Smooth muscle cell (in vitro differentiated cells): ENCODE results near the gene PDE1C. TPM values are rescaled to one million over a fixed set of nuclear protein-coding genes. Genes with fewer than 3 reads are reported as not detected.

Source experiments
- DNase-seq: peaks from one replicate; lab custom pipeline; 2025; ENCODE audit not compliant: unreplicated experiment; lab: John Stamatoyannopoulos, UW
- H2AFZ ChIP-seq: fragments of 200-600 bp; sonication (generic); 2 replicates; pipeline ENCODE4 v1.6.0; 2016; ENCODE audit warnings: antibody characterized with exemption, low read depth, mild to moderate bottlenecking
- H3F3A ChIP-seq: fragments of 200-600 bp; sonication (generic); 2 replicates; pipeline ENCODE4 v1.6.0; 2017; ENCODE audit warnings: antibody characterized with exemption, low read depth
- H3K27ac ChIP-seq: fragments of 200-600 bp; sonication (generic); 2 replicates; pipeline ENCODE4 v1.5.1; 2016; ENCODE audit warnings: low read depth, mild to moderate bottlenecking
- H3K27me3 ChIP-seq: fragments of 200-600 bp; sonication (generic); 2 replicates; pipeline ENCODE4 v1.6.1; 2016; ENCODE audit warnings: low read depth, mild to moderate bottlenecking
- H3K36me3 ChIP-seq: fragments of 200-600 bp; sonication (generic); 2 replicates; pipeline ENCODE4 v1.5.1; 2016; ENCODE audit warnings: low read depth
- H3K4me1 ChIP-seq: fragments of 200-600 bp; sonication (generic); 2 replicates; pipeline ENCODE4 v1.5.1; 2016; ENCODE audit warnings: low read depth
- H3K4me2 ChIP-seq: fragments of 200-600 bp; sonication (generic); 2 replicates; pipeline ENCODE4 v1.6.0; 2016; ENCODE audit warnings: mild to moderate bottlenecking
- H3K4me3 ChIP-seq: fragments of 200-600 bp; sonication (generic); 2 replicates; pipeline ENCODE4 v1.5.1; 2016; ENCODE audit warnings: mild to moderate bottlenecking
- H3K79me2 ChIP-seq: fragments of 200-600 bp; sonication (generic); 2 replicates; pipeline ENCODE4 v1.6.0; 2016; ENCODE audit warnings: low read depth, mild to moderate bottlenecking
- H3K9ac ChIP-seq: fragments of 200-600 bp; sonication (generic); 2 replicates; pipeline ENCODE4 v1.6.0; 2016; ENCODE audit warnings: low read depth
- H3K9me3 ChIP-seq: fragments of 200-600 bp; sonication (generic); replicated peaks from 2 replicates; pipeline ENCODE4 v1.5.1; 2016; ENCODE audit warnings: low read depth
- H4K20me1 ChIP-seq: fragments of 200-600 bp; sonication (generic); 2 replicates; pipeline ENCODE4 v1.6.0; 2016; ENCODE audit warnings: low read depth
- WGBS: methylation state at CpG from one replicate; pipeline ENCODE4 v1.1.7; 2016; ENCODE audit warnings: low lambda C conversion rate; 5-methylcytosine and 5-hydroxymethylcytosine counted together
- polyA plus RNA-seq: library from polyadenylated mRNA; unstranded; fragments of >200 nt; fragmentation: Nextera tagmentation; extraction: Ambion mirVana; gene quantifications from 2 replicates; pipeline ENCODE4 v1.2.1, GENCODE V29; 2016
- total RNA-seq: library from RNA; depleted of rRNA; stranded (reverse); fragments of >200 nt; gene quantifications from 2 replicates; pipeline ENCODE4 v1.2.3, GENCODE V29; 2014
- TF ChIP-seq, protein P1 (sequence below): fragments of 200-600 bp; sonication (generic); IDR thresholded peaks from 2 replicates; pipeline ENCODE4 v1.5.1; 2017; ENCODE audit warnings: borderline replicate concordance, mild to moderate bottlenecking, antibody characterized with exemption; ENCODE audit not compliant: insufficient read depth, poor library complexity, severe bottlenecking

PDE1C gene
- total and polyA plus RNA-seq, 2 experiments from 2014 or later, result 1.2 to 6.9 TPM

DNA sequence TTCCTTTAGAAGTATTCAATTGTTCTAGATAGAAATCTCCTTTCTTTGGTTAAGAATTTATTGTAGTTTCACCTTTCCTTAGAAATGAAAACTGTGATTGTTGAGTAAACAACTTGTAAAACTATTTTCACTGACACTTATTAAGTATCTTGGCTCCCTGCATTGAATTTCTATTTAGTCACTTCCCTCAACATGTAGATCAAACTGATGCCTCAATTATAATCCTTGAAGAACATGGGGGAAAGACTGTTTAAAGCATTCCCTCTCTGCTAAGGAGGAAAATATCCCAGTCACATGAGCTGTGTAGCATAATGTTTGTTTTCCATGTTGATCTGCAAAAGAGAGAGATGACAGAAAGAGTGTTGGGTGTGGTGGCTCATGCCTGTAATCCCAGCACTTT lies 99.7 kb downstream of the PDE1C start:
- H3K79me2 ChIP-seq, result no peaks in the 10 kb centered on the region
- H3K4me2 ChIP-seq, result no peak overlapping the region
- H3K27ac ChIP-seq, result no peak overlapping the region
- no peak for DNase-seq
- no peaks in the 10 kb centered on the region for H3F3A ChIP-seq
- no peak overlapping the region for H3K4me3 ChIP-seq
- H2AFZ ChIP-seq, result no peak overlapping the region
- no peaks in the 10 kb centered on the region for H3K27me3 ChIP-seq
- H3K9ac ChIP-seq, result no peak overlapping the region
- H3K4me1 ChIP-seq, result no peaks in the 10 kb centered on the region
- no peaks in the 10 kb centered on the region for H3K9me3 ChIP-seq
- no peaks in the 10 kb centered on the region for H4K20me1 ChIP-seq
- TF ChIP-seq, protein P1, sequence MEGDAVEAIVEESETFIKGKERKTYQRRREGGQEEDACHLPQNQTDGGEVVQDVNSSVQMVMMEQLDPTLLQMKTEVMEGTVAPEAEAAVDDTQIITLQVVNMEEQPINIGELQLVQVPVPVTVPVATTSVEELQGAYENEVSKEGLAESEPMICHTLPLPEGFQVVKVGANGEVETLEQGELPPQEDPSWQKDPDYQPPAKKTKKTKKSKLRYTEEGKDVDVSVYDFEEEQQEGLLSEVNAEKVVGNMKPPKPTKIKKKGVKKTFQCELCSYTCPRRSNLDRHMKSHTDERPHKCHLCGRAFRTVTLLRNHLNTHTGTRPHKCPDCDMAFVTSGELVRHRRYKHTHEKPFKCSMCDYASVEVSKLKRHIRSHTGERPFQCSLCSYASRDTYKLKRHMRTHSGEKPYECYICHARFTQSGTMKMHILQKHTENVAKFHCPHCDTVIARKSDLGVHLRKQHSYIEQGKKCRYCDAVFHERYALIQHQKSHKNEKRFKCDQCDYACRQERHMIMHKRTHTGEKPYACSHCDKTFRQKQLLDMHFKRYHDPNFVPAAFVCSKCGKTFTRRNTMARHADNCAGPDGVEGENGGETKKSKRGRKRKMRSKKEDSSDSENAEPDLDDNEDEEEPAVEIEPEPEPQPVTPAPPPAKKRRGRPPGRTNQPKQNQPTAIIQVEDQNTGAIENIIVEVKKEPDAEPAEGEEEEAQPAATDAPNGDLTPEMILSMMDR, result no peak
- H3K36me3 ChIP-seq, result no peaks in the 10 kb centered on the region

DNA sequence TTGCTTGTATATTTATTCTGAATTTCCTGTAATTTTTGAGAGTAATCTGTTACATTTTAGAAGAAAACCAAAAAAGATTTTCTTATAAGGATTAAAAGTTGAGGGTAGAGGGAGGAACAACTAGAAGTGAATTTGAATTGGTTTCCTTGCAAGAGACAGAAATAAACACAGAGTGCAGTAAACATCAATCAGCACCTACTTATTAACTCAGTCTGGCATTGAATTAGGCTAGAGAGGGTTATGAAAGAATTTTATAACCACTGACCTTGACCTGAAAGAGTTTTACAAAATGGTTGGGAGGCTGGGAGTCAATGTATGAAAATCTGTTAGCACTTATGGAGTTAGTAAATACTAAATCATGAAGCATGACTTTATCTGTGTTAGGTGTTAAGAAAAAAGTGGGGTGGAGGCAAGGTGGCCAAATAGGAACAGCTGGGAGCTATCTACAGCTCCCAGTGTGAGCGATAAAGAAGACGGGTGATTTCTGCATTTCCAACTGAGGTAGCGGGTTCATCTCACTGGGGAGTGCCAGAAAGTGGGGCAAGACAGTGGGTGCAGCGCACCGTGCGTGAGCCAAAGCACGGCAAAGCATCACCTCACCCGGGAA lies 106.5 kb downstream of the PDE1C start:
- WGBS, result 96% methylated on average over 8 of the region's 8 CpGs
- Histone ChIP-seq H2AFZ (no peak overlapping the region), H3F3A (no peaks in the 10 kb centered on the region), H3K4me1 (no peaks in the 10 kb centered on the region), H3K4me2 (no peak overlapping the region), H3K4me3 (no peak overlapping the region), H3K9me3 (no peaks in the 10 kb centered on the region), H3K79me2 (no peaks in the 10 kb centered on the region), H4K20me1 (no peaks in the 10 kb centered on the region), H3K9ac (no peak overlapping the region), H3K27me3 (no peaks in the 10 kb centered on the region), H3K27ac (no peak overlapping the region), H3K36me3 (no peaks in the 10 kb centered on the region)
- DNase-seq, result no peak
- TF ChIP-seq, protein P1, result no peak

DNA sequence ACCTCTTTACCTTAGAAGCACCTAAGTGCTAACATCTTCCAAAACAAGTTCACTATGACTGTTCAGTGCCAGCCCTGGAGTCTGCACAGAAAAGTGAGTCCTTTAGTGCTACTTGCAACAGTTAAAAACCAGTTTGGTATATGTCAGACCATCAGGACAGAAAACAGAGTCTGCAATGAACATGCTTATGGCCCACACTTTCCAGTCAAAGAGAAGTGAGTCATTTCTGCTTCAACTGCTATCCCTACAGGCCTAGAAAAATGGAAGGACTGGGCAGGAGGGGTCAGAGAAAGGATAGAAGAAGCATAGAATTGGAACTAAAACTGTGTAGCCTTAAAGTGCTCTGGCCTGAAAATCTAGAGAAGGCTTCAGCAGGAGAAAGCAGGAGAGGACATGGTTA lies 108.0 kb downstream of the PDE1C start:
- Histone ChIP-seq H3K9ac (no peak overlapping the region), H2AFZ (no peak overlapping the region), H3F3A (no peaks in the 10 kb centered on the region), H3K4me1 (no peaks in the 10 kb centered on the region), H3K9me3 (no peaks in the 10 kb centered on the region), H3K27ac (no peak overlapping the region), H3K79me2 (no peaks in the 10 kb centered on the region), H3K4me2 (no peak overlapping the region), H3K36me3 (no peaks in the 10 kb centered on the region), H3K4me3 (no peak overlapping the region), H4K20me1 (no peaks in the 10 kb centered on the region), H3K27me3 (no peaks in the 10 kb centered on the region)
- TF ChIP-seq, protein P1, result no peak
- DNase-seq, result no peak

DNA sequence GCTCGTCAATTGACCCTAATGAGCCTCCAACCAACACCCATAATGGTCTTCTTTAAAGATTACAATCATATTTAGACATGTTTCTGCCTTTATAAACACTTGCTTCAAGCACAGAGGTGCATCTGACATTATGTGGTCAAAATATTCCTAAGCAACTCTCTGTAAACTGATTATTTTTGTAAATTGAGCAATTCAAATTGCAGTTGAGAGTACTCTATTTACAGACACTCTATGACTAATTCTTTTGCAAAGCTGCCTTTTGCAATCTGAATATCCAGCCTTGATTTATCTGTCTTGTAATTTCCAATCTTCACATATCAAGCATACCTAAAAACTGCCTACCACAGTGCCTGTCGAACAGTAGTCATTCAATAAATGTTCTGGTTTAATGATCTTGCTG lies 112.0 kb downstream of the PDE1C start:
- Histone ChIP-seq H3K4me1 (no peaks in the 10 kb centered on the region), H3K9me3 (no peaks in the 10 kb centered on the region), H3K79me2 (no peaks in the 10 kb centered on the region), H3K36me3 (no peaks in the 10 kb centered on the region), H3K27ac (peak overlapping the region; percentile 46), H3F3A (no peaks in the 10 kb centered on the region), H2AFZ (no peak overlapping the region), H3K4me2 (no peak overlapping the region), H3K9ac (no peak overlapping the region), H4K20me1 (no peaks in the 10 kb centered on the region), H3K4me3 (no peak overlapping the region), H3K27me3 (no peaks in the 10 kb centered on the region)
- DNase-seq, result no peak
- TF ChIP-seq, protein P1, result no peak
- WGBS, result 88% methylated on average over 2 of the region's 2 CpGs
